Left lobe of liver (tissue), 2 donors: Measurements from ENCODE around the gene ECT2L. TPM values are rescaled to one million over a fixed set of nuclear protein-coding genes. Genes with fewer than 3 reads are reported as not detected.

Experiments
- ATAC-seq: fragments of 200-7000 bp; cut with Tn5 transposase; one replicate; pipeline ENCODE4 v1.9.1; 2020; ENCODE audit warnings: mild to moderate bottlenecking, moderate library complexity
- DNase-seq: peaks from one replicate; pipeline ENCODE4 v3.0.0-alpha.2; 2020; ENCODE audit warnings: low spot score
- total RNA-seq: library from RNA; stranded (reverse); gene quantifications from one replicate; pipeline ENCODE4 v1.2.1, GENCODE V29; 2021
- donor health status: DM: no; HTN: no; CAD: no; lungs with moderate emphysema.
- donor health status: DM: no; HTN: yes; CAD: no.

Gene ECT2L, protein sequence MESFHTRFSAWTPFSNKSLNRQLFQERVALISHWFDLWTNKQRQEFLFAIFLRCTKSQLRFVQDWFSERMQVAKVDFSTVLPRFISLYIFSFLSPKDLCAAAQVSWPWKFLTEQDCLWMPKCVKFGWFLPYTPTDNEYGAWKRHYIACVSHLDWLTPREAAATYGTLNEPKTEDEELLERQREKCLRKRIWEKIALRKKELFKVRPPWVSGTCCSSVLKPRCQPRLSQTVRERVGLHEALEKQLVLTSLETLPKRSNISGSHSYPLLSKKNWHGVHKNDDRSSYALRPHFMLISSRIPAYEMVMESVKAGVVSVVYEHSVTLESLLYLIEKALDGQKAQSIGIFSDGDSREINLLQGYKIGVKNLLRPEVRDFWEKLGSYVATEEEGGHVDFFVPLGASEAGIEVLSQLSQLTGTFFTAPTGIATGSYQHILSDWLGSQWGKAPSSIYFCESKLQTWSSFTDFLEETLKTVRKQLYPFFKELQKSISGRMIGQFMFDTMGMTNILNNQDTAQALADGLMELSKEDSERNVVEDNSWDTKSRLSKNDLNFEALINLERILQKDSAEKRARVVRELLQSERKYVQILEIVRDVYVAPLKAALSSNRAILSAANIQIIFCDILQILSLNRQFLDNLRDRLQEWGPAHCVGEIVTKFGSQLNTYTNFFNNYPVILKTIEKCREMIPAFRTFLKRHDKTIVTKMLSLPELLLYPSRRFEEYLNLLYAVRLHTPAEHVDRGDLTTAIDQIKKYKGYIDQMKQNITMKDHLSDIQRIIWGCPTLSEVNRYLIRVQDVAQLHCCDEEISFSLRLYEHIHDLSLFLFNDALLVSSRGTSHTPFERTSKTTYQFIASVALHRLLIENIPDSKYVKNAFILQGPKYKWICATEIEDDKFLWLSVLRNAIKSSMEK
- not detected for total RNA-seq

DNA sequence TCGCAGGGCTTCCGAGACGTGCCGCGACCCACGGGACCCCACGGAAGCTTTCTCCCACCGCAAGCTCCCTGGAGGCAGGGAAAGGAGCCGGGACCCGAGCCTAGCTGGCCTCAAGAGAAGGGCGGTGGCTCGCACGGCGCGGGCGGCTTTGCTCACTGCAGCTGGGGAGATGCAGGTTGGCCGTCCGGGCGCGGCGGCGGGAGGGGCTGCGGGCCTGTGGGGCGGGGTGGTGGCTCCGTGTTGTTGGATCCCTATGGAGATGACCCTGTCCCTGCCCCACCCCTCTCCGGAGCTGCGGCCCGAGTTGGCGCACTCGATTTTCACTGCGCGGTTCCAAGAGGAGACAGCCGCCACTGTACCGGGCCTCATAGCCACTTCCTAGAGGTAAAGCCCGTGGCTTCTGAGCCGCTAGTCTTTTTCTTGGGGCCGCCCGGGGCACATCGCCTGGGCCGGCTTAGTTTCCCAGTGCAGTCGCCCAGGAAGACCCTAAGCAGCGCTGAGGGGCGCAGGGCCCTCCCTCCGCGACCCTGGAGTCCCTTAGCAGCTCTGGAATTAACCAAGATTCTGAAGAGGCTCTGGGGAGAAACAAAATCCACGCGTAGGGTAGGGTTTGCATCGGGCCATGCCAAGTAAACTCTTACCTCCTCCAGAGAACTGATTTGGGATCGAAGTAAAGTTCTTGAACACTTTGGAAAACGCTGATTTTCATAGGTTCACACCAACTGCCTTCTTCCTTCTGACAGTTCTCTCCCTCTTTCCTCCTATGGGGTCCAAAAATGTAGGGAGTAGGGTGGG lies at the start of gene ECT2L:
ECT2L (plus strand) TSS at position 279 of the 795 bp plus-strand sequence. CDS start 17,188 bp downstream, outside the sequence.
- no peak for DNase-seq
- ATAC-seq, result peak; percentile 67

DNA sequence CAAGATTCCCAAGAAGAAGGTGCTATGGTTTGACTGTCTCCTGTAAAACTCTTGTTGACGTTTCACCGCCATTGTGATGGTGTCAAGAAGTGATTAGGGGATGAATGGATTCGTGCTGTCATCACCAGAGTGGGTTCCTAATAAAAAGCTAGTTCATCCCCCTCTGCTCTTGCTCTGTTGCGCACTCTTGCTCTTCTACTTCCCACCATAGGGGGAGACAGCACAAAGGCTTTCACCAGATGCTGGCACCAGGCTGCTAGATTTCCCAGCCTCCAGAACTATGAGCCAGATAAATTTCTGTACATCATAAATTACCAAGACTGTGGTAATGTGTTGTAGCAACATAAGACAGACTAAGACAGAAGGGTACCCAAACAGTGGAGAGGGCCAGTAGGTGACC lies 43.9 kb upstream of the ECT2L start:
- ATAC-seq (no peak), DNase-seq (no peak)

DNA sequence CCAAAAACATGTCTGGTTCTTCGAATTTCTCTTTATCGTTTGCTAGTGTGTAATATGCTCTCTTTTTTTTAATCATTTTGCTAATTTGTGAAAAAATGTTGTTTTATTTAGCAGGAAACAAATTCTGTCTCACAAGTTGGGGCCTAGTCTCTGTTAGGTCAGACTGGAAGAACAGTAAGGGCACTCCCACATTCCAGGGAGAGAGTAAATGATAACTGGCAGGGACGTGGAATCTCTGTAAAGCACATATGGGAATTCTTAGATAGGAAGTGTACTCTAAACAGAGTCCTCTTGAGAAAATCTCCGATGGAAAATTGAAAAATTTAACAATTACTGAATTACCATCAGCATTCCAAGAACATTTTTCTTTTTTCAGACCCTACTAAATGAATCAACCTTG lies 38.8 kb upstream of the ECT2L start:
- DNase-seq (no peak), ATAC-seq (no peak)

DNA sequence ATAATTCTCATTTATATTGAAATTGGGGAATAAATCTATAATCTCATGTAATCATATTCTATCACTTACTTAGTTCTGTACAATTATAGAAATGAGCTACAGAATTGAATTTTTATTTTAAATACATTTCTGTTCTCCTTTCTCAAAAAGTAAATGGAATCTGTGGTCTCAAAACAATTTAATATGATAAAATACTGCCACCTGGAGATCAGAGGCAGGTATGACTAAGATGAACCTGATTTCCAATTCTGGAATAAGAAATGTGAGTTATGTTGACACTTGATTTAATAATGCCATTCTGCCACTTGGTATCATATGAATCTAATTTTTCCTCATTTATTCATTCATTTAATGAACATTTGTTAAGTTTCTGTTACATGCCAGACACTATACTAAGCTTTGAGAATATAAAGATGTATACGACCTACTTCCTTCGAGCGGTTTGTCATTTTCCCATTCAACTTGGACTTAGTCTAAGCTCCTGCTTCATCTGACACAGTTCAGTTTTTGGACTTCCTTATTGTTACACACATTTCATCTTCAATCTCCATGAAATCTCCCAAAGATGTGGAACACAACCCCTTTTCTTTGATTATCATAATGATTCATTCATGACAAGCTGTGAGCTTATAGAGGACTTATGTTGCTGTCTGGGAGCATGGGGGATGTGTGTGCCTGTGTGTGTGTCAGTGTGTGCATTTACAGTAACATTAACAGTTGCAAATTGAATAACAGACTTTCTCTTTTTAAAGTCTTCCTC lies 29.8 kb upstream of the ECT2L start:
- no peak for DNase-seq
- ATAC-seq, result peak; percentile 84

DNA sequence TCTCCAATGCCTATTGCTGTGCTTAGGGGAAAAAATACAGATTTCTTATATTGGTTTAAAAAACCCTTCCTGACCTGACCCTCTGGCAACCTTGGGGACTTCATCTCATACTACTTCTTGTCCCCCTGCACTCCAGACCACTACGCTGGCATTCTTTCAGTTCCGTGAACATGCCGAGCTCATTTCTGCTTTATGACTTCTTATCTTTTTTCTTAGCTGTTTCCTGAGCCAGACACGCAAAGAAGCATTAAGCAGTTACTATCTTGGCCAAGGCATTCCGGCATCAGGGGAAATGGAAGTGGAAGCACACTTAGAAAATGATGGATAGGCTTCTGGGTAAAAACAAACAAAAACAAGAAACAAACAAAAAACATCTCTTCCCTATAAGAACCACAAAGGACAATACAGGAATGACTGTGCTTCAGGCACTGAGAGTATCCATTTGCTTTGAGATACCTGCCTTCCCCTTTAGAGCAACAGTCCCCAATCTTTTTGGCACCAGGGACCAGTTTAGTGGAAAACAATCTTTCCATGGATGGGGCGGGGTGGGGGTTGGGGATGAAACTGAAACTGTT lies 26.7 kb upstream of the ECT2L start:
- no peak for DNase-seq

DNA sequence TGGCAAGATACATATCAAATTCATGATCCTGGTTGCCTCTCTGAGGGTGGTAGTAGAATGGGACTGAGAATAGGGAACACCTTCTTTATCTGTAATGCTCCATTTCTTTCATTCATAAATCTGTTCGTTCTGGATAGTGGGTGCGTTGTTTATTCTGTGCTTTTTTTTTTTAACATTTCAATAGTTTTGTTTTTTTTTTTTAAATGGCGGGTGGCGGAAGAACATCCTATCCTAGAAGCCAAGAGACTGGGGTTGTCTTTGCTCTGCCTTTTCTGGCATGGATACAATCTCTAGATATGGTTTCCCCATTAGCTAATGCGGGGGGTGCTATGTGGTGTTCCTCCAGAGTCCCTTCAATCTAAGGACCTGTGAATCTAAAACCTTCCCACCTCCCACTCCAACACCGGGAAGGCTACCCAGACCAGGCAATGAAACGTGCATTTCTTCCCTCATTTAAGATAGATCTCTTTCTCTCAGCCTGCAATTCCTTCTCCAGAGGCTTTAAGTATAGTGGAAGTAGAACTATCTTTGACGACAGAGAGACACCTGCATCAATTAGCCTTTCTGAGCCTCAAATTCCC lies 23.2 kb upstream of the ECT2L start:
- no peak for ATAC-seq
- DNase-seq, result no peak

More for the DNA sequence above, 26.7 kb upstream of the ECT2L start:
- no peak for ATAC-seq

DNA sequence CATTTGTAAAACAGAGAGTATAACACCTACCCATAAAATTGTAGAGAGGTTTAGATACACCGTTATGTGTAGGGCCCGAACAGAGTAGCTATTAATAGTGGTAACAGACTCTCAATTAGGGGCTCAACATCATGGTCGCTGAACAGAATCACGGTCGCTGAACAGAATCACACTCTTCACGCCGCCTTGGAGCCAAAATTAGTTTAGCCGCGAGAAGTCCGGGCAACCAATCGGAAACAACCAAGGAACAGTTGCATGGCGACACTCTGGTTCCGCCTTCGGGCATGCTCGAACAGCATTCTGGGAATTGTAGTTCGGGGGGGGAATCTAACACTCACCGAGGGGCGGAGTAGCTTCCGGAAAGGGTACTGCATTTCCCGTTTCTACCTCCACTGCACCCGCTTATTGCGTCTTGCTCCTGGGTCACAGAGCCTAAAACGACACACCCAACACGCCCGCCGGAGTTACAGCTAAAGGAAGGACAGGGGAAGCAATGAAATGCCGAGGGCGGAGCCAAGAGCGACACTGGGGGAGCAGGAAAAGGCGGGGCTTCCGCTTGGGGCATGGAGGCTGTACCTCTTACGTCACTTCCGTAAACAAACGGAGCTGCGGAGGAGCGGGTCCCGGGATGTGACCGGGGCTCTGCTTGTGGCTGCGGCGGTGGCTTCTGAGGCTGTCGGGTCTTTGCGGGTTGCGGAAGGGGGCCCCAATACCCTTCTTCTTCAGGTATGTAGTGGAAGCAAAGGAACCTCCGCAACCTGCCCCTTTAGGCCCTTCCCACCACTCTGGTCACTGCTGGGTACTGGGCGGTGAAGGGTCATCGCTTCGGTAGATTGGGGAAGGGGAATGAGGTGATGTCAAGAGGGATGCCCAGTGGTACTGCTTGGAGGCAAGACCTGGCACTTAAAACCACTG lies 22.5 kb upstream of the ECT2L start, which contains the start of gene CCDC28A:
CCDC28A (plus strand) TSS at position 593 of the 915 bp plus-strand sequence. CDS start 2,352 bp downstream, outside the sequence.
- DNase-seq (peak; percentile 92), ATAC-seq (peak; percentile 93)

DNA sequence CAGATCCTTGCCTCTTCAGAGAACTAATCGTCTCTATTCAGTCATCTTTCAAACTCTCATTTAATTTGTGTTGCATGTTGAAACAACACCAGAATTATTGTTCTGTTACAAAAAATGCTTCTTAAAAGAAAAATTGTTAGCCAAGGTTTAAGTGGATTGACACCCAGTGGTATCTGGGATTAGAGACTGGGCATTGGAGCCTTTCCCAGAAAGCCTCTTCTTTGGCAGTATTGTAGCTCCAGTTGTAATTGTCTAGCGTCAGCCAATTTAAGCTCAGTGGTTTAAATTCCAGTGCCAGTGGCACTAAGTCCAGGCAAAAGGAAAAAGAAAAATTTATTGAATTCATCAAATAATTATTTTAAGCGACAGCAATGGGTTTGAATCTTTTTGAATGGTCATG lies 21.5 kb upstream of the ECT2L start:
- DNase-seq, result peak; percentile 49
- peak; percentile 51 for ATAC-seq

DNA sequence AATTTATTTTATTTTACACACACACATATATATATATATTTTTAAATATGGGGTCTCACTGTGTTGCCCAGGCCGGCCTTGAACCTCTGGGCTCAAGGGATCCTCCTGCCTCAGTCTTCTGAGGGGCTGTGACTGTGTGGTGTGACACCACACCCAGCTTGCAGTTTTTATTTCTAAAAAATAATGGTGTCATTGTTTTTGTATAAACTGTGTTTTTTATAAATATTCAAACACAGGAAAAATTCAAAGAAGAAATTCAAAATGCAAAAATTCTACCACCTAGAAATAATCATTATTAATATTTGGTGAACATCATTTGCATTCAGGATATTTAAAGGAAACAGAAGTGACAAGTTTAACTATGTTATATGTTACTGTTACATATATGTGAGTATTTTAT lies 19.2 kb upstream of the ECT2L start:
- DNase-seq, result no peak
- no peak for ATAC-seq

DNA sequence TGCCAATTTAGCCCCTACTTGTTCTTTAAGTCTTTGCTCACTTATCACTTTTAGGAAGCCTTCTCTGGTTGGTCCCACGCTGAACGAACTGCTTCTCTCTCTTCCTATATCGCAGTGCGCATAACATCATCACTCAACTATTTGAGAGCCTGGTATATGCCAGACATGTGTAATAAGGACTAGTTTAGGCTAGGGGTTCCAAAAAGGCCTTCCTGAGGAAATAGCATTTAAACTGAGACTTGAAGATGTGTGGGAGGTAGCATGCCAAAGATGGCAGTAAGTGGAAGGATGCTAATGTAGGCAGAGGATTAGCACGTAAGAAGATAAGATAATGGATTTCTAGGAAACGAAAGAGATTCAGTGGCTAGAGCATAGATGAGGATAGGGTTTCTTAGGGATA lies 17.6 kb upstream of the ECT2L start:
- ATAC-seq, result no peak
- DNase-seq, result no peak

DNA sequence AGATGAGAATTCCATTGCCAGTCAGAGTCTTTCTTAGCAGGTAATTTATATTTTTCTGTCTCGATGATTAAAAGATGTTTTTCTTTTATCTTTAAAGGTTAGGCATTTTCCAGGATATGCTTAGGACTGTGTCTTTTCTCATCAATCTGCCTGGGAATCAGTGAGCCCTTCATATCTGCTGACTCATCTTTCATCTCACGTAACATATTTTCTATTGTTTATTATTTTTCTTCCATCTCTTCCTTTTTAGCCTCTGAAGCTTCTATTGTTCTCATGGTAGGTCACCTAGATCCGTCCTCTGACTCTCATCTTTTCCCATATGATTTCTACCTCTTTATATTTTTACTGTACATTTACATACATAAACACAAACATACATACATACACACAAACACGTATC lies 13.6 kb upstream of the ECT2L start:
- DNase-seq, result no peak
- no peak for ATAC-seq

DNA sequence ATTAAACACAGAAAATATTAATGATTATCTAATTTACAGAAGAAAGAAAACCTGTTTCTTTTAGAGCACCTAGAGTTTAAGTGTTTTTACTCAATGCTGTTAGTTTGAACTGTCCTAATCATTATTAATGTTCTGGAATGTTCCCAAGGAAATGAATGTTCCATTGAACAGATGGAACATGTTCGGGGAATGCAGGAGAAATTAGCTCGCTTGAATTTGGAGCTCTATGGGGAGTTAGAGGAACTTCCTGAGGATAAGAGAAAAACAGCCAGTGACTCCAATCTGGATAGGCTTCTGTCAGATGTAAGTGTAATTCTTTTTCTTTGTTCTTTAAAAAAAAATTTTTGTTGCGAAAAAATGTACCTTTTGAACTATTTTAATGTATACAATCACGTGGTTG lies 10.8 kb upstream of the ECT2L start:
- ATAC-seq (no peak), DNase-seq (no peak)

DNA sequence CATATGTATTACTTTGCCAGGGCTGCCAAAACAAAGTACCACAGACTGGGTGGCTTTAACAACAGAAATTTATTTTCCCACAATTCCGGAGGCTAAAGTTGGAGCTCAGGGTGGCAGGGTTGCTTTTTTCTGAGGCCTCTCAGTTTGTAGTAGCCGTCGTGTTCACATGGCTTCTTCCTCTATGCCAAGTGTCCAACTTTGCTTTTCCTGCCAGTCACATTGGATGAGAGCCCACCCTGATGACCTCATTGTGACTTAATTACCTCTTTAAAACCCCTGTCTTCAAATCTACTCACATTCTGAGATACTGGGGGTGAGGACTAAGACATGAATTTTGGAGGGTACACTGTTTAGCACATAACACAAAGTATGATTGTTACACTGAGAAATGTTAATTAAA lies 9.9 kb upstream of the ECT2L start:
- DNase-seq, result no peak

DNA sequence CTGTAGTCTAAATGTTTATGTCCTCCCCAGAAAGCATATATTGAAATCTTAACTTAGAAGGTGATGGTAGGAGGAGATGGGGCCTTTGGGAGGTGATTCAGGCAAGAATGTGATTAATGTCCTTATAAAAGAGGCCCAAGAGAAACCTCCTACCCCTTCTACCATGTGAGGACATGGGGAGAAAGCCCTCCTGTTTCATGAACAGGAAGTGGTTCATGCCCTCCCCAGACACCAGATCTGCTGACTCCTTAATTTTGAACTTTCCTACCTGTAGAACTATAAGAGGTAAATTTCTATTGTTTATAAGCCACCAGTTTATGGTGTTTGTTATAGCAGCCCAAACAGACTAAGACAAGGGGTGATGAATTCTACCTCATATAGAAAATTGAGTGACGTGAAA lies 8.7 kb upstream of the ECT2L start:
- no peak for ATAC-seq
- no peak for DNase-seq

More for the DNA sequence above, 9.9 kb upstream of the ECT2L start:
- no peak for ATAC-seq

DNA sequence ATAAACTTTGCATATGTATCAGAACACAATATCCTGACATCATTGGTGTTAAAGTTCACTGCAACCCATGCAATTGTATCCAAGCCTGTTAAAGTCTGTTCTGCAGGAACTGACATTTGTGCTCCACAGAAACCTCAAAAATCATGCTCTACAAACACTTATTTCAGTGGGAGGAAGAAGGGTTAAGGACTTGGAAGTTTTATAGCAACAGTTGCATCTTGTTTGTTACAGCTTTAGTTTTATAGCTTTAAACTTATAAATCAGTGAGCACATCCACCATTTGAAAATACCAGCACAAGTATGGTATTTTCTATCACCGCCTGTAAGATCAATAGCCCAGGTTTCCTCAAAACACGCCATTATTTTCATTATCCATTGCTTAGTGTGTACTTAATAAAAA lies 884 bp downstream of the ECT2L start:
- DNase-seq (no peak), ATAC-seq (no peak)

DNA sequence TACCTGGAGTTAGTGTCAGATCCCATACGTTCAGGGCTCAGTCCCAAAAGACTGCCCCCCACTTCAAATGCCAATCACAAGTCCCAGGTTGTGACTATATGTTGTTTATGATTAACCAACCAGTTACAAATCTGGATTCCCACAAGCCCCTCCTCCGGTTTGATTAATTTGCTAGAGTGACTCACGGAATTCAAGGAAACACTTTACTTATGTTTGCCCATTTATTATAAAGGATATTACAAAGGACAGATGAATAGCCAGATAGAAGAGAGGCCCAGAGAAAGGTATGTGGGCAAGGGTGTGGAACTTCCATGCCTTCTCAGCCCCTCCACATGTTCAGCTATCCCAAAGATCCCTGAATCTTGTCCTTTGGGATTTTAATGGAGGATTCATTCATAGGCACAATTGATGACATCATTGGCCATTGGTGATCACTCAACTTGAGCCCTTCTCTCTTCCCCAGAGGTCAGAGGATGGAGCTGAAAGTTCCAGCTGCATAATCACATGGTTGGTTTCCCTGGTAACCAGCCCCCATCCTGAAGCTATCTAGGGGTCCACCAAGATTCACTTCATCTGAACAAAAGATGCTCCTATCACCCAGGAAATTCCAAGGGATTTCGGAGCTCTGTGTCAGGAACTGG lies 2.0 kb downstream of the ECT2L start:
- DNase-seq (no peak), ATAC-seq (no peak)

DNA sequence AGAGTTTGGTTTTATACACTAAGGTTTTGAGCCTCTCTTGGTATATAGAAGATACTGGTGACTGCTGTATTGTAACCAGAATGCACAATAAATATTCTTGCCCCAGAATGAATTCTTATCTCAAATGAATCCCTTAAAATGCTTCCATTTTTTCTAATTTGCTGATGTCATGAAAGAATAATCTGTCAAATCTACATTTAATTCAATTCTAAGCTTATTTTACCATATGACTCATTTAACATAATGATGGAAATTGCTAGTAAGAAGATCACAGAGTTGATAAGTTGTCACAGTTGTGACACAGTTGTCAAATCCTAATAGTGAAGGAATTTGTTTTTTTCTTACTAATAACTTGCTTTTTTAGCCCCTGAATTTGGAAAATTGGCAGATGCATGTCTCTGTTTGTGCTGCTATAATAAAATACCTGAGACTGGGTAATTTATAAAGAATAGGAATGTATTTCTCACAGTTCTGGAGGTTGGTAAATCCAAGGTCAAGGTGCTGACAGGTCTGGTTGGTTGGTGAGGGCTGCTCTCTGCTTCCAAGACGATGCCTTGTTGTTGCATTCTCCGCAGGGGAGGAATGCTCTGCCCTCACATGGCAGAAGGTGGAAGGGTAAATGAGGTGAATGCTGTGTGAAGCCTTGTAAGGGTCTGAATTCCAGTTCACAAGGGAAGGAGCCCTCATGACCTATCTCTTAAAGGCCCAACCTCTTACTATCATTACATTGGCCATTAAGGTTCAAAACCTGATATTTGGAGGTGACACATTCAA lies 4.7 kb downstream of the ECT2L start:
- DNase-seq (no peak), ATAC-seq (no peak)
